HUES48 (cell line): Measurements from ENCODE around the gene TARS1.
A peak's percentile ranks its signal among the peaks of the same experiment; 100 is the strongest.

Experiments
- H3K27ac ChIP-seq: one replicate; pipeline ENCODE4 v1.7.0; 2013; ENCODE audit warnings: low read depth, low read length, inconsistent platforms
- H3K27me3 ChIP-seq: 2 replicates; pipeline ENCODE4 v1.6.1; 2013; ENCODE audit warnings: mild to moderate bottlenecking, low read length; ENCODE audit not compliant: control insufficient read depth, insufficient read depth
- H3K36me3 ChIP-seq: 2 replicates; pipeline ENCODE4 v1.6.1; 2013; ENCODE audit warnings: low read length; ENCODE audit not compliant: control insufficient read depth, insufficient read depth
- H3K4me1 ChIP-seq: 2 replicates; pipeline ENCODE4 v1.6.1; 2013; ENCODE audit warnings: mild to moderate bottlenecking, low read length; ENCODE audit not compliant: control insufficient read depth, insufficient read depth
- H3K4me3 ChIP-seq: 2 replicates; pipeline ENCODE4 v1.5.1; 2013; ENCODE audit warnings: mild to moderate bottlenecking, low read depth, low read length
- H3K9ac ChIP-seq: 2 replicates; pipeline ENCODE4 v1.6.1; 2013; ENCODE audit warnings: mild to moderate bottlenecking, low read depth, low read length, moderate library complexity
- H3K9me3 ChIP-seq: 2 replicates; pipeline ENCODE4 v1.6.1; 2013; ENCODE audit warnings: low read length; ENCODE audit not compliant: control insufficient read depth, insufficient read depth

Gene TARS1

GRCh38 chr5:33472805-33473409, 32.1 kb downstream of the TARS1 start:
- peaks cover 94% of the 10 kb centered on the region for H3K36me3 ChIP-seq
- H3K9me3 ChIP-seq, result no peaks in the 10 kb centered on the region

GRCh38 chr5:33474004-33474403, 33.2 kb downstream of the TARS1 start:
- Histone ChIP-seq H3K4me3 (no peak overlapping the region), H3K27ac (peak overlapping the region; percentile 7), H3K9ac (no peak overlapping the region), H3K27me3 (no peaks in the 10 kb centered on the region), H3K4me1 (peaks cover 18% of the 10 kb centered on the region), H3K9me3 (no peaks in the 10 kb centered on the region), H3K36me3 (peaks cover 91% of the 10 kb centered on the region)

More at GRCh38 chr5:33472805-33473409, 32.1 kb downstream of the TARS1 start:
- H3K4me1 ChIP-seq, result peaks cover 18% of the 10 kb centered on the region
- peak overlapping the region; percentile 42; the same call in 1 of the 2 replicates for H3K4me3 ChIP-seq
- H3K9ac ChIP-seq, result no peak overlapping the region
- H3K27ac ChIP-seq, result peak overlapping the region; percentile 72
- H3K27me3 ChIP-seq, result no peaks in the 10 kb centered on the region

DNA sequence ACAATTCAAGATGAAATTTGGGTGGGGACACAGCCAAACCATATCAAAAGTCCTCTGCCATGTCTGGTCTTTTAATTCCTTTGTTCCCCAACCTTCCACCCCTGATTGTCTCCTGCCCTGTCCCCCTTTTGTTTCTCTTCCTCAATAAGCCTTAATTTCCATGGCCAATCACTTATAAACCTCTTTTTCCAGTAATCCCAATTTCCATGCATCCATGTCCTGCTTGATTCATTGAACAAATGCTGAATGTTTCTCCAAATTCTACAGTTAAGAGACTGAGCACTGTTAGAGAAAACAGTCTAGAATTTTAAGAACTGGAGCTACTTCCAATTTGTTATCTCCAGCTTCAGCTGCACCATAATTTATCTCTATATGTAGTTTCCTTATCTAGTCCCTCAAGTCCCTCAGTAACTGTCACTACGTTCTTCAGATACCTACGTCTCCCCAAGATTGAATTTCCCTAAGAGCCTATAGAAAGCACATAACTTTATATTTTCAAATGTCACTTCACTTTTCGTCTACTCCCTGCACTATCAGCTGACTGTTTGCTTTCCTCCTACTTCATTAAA, 34.2 kb downstream of the TARS1 start:
- no peak overlapping the region for H3K27ac ChIP-seq
- H3K9ac ChIP-seq, result no peak overlapping the region
- peaks cover 18% of the 10 kb centered on the region for H3K4me1 ChIP-seq
- no peaks in the 10 kb centered on the region for H3K9me3 ChIP-seq
- H3K36me3 ChIP-seq, result peaks cover 90% of the 10 kb centered on the region
- H3K4me3 ChIP-seq, result no peak overlapping the region
- no peaks in the 10 kb centered on the region for H3K27me3 ChIP-seq

- no peak overlapping the region for H3K27ac ChIP-seq
- H3K36me3 ChIP-seq, result peaks cover 83% of the 10 kb centered on the region
- H3K27me3 ChIP-seq, result no peaks in the 10 kb centered on the region
- H3K9me3 ChIP-seq, result no peaks in the 10 kb centered on the region
- no peak overlapping the region for H3K4me3 ChIP-seq
- peaks cover 18% of the 10 kb centered on the region for H3K4me1 ChIP-seq
- H3K9ac ChIP-seq, result no peak overlapping the region
Measured at GRCh38 chr5:33475706-33476105, 34.9 kb downstream of the TARS1 start.

DNA sequence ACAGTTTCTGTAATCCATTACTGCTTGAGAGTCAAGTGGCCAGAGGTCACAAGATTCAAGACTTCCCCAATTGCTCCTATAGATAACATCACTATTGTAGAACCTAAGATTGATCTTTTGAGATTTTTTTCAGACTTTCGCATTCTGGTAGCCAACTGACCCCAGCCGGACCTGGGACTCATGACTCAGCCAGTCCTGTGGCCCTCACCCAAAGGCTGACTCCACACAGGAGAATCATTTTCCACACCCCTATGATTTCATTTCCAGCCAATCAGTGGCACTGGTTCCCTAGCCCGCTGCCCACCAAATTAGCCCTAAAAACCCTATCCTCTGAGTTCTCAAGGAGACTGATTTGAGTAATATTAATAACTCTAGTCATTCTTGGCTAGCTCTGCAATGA, 36.2 kb downstream of the TARS1 start:
- Histone ChIP-seq H3K36me3 (peaks cover 70% of the 10 kb centered on the region), H3K27ac (no peak overlapping the region), H3K9ac (no peak overlapping the region), H3K4me1 (peaks cover 18% of the 10 kb centered on the region), H3K27me3 (no peaks in the 10 kb centered on the region), H3K4me3 (no peak overlapping the region), H3K9me3 (no peaks in the 10 kb centered on the region)

- H3K36me3 ChIP-seq, result peaks cover 64% of the 10 kb centered on the region
- no peaks in the 10 kb centered on the region for H3K9me3 ChIP-seq
Measured at GRCh38 chr5:33477816-33478215, 37.1 kb downstream of the TARS1 start.

GRCh38 chr5:33479311-33479710, 38.5 kb downstream of the TARS1 start:
- H3K4me1 ChIP-seq, result peaks cover 11% of the 10 kb centered on the region
- no peaks in the 10 kb centered on the region for H3K27me3 ChIP-seq
- H3K9ac ChIP-seq, result no peak overlapping the region
- no peak overlapping the region for H3K4me3 ChIP-seq
- H3K27ac ChIP-seq, result no peak overlapping the region
- peaks cover 54% of the 10 kb centered on the region for H3K36me3 ChIP-seq
- no peaks in the 10 kb centered on the region for H3K9me3 ChIP-seq

More at GRCh38 chr5:33477816-33478215, 37.1 kb downstream of the TARS1 start:
- no peaks in the 10 kb centered on the region for H3K27me3 ChIP-seq
- no peak overlapping the region for H3K27ac ChIP-seq
- H3K4me3 ChIP-seq, result no peak overlapping the region
- no peak overlapping the region for H3K9ac ChIP-seq
- peaks cover 18% of the 10 kb centered on the region for H3K4me1 ChIP-seq

- peaks cover 11% of the 10 kb centered on the region for H3K4me1 ChIP-seq
- no peak overlapping the region for H3K27ac ChIP-seq
- no peak overlapping the region for H3K9ac ChIP-seq
- H3K27me3 ChIP-seq, result no peaks in the 10 kb centered on the region
- no peaks in the 10 kb centered on the region for H3K9me3 ChIP-seq
- H3K4me3 ChIP-seq, result no peak overlapping the region
- H3K36me3 ChIP-seq, result peaks cover 39% of the 10 kb centered on the region
Measured at GRCh38 chr5:33480876-33481275, 40.1 kb downstream of the TARS1 start.

DNA sequence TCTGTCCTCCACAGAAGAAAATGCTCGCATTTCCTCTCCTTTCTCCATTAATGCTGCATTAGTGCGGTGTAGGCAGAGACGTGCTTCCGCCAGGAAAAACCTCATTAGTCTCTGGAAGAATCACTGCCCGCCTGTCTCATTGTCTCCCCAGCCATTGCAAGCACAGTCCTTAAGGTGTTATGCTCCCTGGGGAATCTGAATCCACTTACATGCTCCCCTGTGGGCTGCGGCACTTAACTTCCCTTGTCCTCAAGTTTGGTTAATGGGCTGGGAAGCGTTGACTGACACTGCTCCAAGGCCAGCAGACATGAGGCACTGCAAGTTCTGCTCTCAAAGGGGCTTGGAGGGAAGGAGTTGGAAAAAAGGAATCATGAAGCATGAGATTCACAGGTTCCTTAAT, 41.6 kb downstream of the TARS1 start:
- peak overlapping the region; percentile 4; the same call in 1 of the 2 replicates for H3K9ac ChIP-seq
- no peaks in the 10 kb centered on the region for H3K9me3 ChIP-seq
- H3K27me3 ChIP-seq, result no peaks in the 10 kb centered on the region
- H3K27ac ChIP-seq, result peak overlapping the region; percentile 45
- peaks cover 11% of the 10 kb centered on the region for H3K4me1 ChIP-seq
- no peak overlapping the region for H3K4me3 ChIP-seq
- peaks cover 24% of the 10 kb centered on the region for H3K36me3 ChIP-seq

DNA sequence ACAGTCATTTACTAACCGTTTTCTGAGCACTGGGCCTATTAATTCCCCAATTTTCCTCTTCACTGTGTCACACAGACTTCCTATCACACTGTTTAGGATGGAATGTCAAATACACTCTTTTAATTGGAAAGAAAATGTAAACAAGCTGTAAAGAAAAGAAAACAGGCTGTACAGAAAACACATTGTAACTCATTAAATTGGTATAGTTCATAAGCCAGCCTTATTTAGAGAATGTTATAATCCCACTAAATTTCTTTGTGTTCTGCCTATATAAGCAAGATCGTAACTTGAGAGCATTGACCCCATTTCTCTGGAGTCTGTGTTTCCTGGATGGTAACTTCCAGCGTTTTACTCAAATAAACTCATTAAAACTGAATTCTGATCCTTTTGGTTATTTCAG, 46.5 kb downstream of the TARS1 start:
- no peak overlapping the region for H3K27ac ChIP-seq
- H3K4me3 ChIP-seq, result no peak overlapping the region
- 0 out of 2 replicates have a peak, but pooled peaks cover 4% of the 10 kb centered on the region for H3K9me3 ChIP-seq
- H3K9ac ChIP-seq, result no peak overlapping the region
- peaks cover 16% of the 10 kb centered on the region for H3K4me1 ChIP-seq
- H3K27me3 ChIP-seq, result no peaks in the 10 kb centered on the region
- 0 out of 2 replicates have a peak, but pooled peaks cover 4% of the 10 kb centered on the region for H3K36me3 ChIP-seq

DNA sequence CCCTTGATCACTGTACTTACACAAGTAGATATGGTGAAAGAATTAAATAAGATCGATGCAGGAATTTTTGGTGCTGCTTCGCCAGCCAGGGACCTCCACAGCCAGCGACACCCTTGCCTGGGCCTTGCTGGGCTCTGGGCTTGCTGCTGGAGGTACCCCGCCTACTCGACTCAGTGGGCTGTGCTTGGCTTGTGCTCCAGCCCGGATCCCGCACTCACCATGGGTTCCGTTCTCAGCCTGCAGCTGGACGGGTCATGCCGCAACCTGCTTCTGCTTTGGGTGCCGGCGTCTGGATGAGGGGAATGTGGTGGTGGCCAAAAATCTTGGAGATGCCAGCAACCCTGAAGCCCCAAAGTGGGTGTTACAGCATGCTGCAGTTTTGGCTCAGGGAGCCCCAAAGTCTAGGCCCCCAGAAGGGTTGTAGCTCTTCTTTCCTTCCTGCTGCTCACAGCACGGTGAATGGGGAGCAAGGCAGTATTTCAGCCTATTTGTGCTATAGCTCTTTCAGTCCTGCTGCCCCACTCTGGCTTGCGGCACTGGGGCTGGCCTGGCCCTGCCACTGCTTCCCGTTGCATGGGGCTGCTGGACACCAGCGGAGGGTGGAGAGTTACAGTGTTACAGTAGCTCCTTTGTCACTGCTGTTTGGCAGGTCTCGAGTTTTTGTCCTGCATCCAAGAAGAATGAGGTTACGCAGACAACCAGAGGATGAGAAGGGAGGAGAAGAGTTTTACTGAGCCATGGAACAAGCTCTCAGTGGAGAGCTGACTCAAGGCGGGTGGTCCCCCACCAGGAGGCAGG, 48.0 kb downstream of the TARS1 start:
- Histone ChIP-seq H3K9me3 (0 out of 2 replicates have a peak, but pooled peaks cover 4% of the 10 kb centered on the region), H3K27me3 (no peaks in the 10 kb centered on the region), H3K4me3 (no peak overlapping the region), H3K9ac (no peak overlapping the region), H3K27ac (no peak overlapping the region), H3K36me3 (no peaks in the 10 kb centered on the region), H3K4me1 (0 out of 2 replicates have a peak, but pooled peaks cover 7% of the 10 kb centered on the region)
